Gastrocnemius medialis (tissue), 4 donors: ENCODE results near the gene GALNT5. TPM values are rescaled to one million over a fixed set of nuclear protein-coding genes. Genes with fewer than 3 reads are reported as not detected.

Experiments
- ATAC-seq, 2 donors: fragments of 150-250 bp; one replicate each; pipeline ENCODE4 v1.9.1; 2016
- DNase-seq, 2 donors: peaks; one replicate each; pipeline ENCODE4 v3.0.0-alpha.2; 2019
- H3K27ac ChIP-seq, 4 donors: fragments of 200-600 bp; sonication (generic); 1 replicate in 1 of 4; 2 replicates in 3 of 4; pipeline ENCODE4 v1.5.1; 2016 to 2018; ENCODE audit warnings: mild to moderate bottlenecking in 2 of 4, moderate library complexity in 1 of 4
- H3K27me3 ChIP-seq, 3 donors: fragments of 200-600 bp; sonication (generic) in 2 of 3; 1 replicate in 1 of 3; 2 replicates in 2 of 3; pipeline versions ENCODE4 v1.5.1 to v1.6.0; 2016 to 2019; ENCODE audit warnings: mild to moderate bottlenecking in 1 of 3, moderate library complexity in 1 of 3
- H3K36me3 ChIP-seq, 2 donors: fragments of 200-600 bp; sonication (generic) in 1 of 2; one replicate each; pipeline ENCODE4 v1.5.1; 2017 to 2018
- H3K4me1 ChIP-seq, 2 donors: fragments of 200-600 bp; sonication (generic) in 1 of 2; one replicate each; pipeline ENCODE4 v1.5.1; 2016 to 2017; ENCODE audit warnings: mild to moderate bottlenecking in 2 of 2
- H3K4me3 ChIP-seq, 4 donors: fragments of 200-600 bp; sonication (generic) in 3 of 4; 1 replicate in 1 of 4; 2 replicates in 3 of 4; pipeline ENCODE4 v1.5.1; 2016 to 2019; ENCODE audit warnings: mild to moderate bottlenecking in 2 of 4
- H3K9me3 ChIP-seq, 3 donors: fragments of 200-600 bp; sonication (generic) in 2 of 3; 1 replicate in 1 of 3; 2 replicates in 2 of 3; pipeline ENCODE4 v1.5.1; 2016 to 2019
- CTCF ChIP-seq, 5 experiments: fragments of 450-650 bp in 3 of 5; fragments of 200-600 bp in 2 of 5; sonication (generic) in 2 of 5; IDR thresholded peaks in 4 of 5; conservative IDR thresholded peaks in 1 of 5; 1 replicate in 4 of 5; 2 replicates in 1 of 5; pipeline ENCODE4 v1.5.1; 2016 to 2019; ENCODE audit warnings: antibody characterized with exemption in 5 of 5, mild to moderate bottlenecking in 3 of 5, moderate library complexity in 3 of 5
- POLR2A ChIP-seq, 2 donors: fragments of 450-650 bp; IDR thresholded peaks; one replicate each; pipeline ENCODE4 v1.6.1; 2017; ENCODE audit warnings: antibody characterized with exemption in 2 of 2, mild to moderate bottlenecking in 2 of 2, moderate library complexity in 2 of 2
- in situ Hi-C, 4 donors: fragments of 200-750 bp; cut with MboI; loops; one replicate each; pipeline versions ENCODE4 v1.15.0 to v1.8.0; 2017; ENCODE audit warnings: low sequenced_read_pairs in 4 of 4
- intact Hi-C: fragments of 100-400 bp; cut with DNase I; formaldehyde crosslinking; loops from one replicate; pipeline ENCODE4 v1.15.1; 2023; ENCODE audit warnings: low total_unique reads
- total RNA-seq, 4 donors: library from RNA; depleted of rRNA; stranded (reverse); fragments of >200 nt; gene quantifications; one replicate each; pipeline versions ENCODE4 v1.1.0 to v1.2.3, GENCODE V29; 2016

Gene GALNT5
- total RNA-seq, 4 donors from 2014 or later = 0.07 TPM; not detected in 3

- TF ChIP-seq CTCF (IDR thresholded peaks at IDR 0.05 in 4 of 5, conservative IDR thresholded peaks at IDR 0.05 in 1 of 5) (peak; percentile 18 to 82 (median 58)), POLR2A (IDR thresholded peaks at IDR 0.05) (no peak)
- Histone ChIP-seq H3K36me3 (no peaks in the 10 kb centered on the region), H3K4me3 (no peak overlapping the region), H3K27me3 (no peaks in the 10 kb centered on the region), H3K27ac (no peak overlapping the region), H3K9me3 (no peaks in the 10 kb centered on the region), H3K4me1 (no peaks in the 10 kb centered on the region)
- intact Hi-C loops = no loop called here
- peak; percentile 46 to 54 for DNase-seq
- in situ Hi-C loops = loop anchor here in 2 of 4 donors (25.0 kb wide), 1 partner anchor 684 kb away; no protein-coding TSS in a partner anchor
- peak; percentile 64 to 75 for ATAC-seq
Observed at GRCh38 chr2:157327621-157328500, 70.4 kb downstream of the GALNT5 start.

- Histone ChIP-seq H3K36me3 (no peaks in the 10 kb centered on the region), H3K4me3 (no peak overlapping the region), H3K27ac (no peak overlapping the region), H3K27me3 (no peaks in the 10 kb centered on the region), H3K9me3 (no peaks in the 10 kb centered on the region), H3K4me1 (no peaks in the 10 kb centered on the region)
- in situ Hi-C loops = loop anchor here in 2 of 4 donors (25.0 kb wide), 1 partner anchor 683 kb away; no protein-coding TSS in a partner anchor
- intact Hi-C loops = no loop called here
- ATAC-seq = no peak
- no peak for TF ChIP-seq CTCF (IDR thresholded peaks at IDR 0.05 in 4 of 5, conservative IDR thresholded peaks at IDR 0.05 in 1 of 5)
- TF ChIP-seq POLR2A (IDR thresholded peaks at IDR 0.05) = no peak
- no peak for DNase-seq
Observed at GRCh38 chr2:157329524-157329923, 72.0 kb downstream of the GALNT5 start.

GRCh38 chr2:157333304-157334047 is 76.0 kb downstream of the GALNT5 start:
- no peak for TF ChIP-seq CTCF (IDR thresholded peaks at IDR 0.05 in 4 of 5, conservative IDR thresholded peaks at IDR 0.05 in 1 of 5)
- TF ChIP-seq POLR2A (IDR thresholded peaks at IDR 0.05) = no peak
- no peaks in the 10 kb centered on the region for H3K36me3 ChIP-seq
- DNase-seq (no peak), ATAC-seq (no peak)
- in situ Hi-C loops = loop anchor here in 2 of 4 donors (25.0 kb wide), 1 partner anchor 679 kb away; no protein-coding TSS in a partner anchor
- intact Hi-C loops = no loop called here
- H3K9me3 ChIP-seq = no peaks in the 10 kb centered on the region
- H3K27ac ChIP-seq = no peak overlapping the region
- no peak overlapping the region for H3K4me3 ChIP-seq
- H3K4me1 ChIP-seq = no peaks in the 10 kb centered on the region
- no peaks in the 10 kb centered on the region for H3K27me3 ChIP-seq

- intact Hi-C loops (no loop called here), in situ Hi-C loops (loop anchor here in 2 of 4 donors (25.0 kb wide), 1 partner anchor 678 kb away; no protein-coding TSS in a partner anchor)
- ATAC-seq (no peak), DNase-seq (no peak)
- H3K27me3 ChIP-seq = no peaks in the 10 kb centered on the region
- no peaks in the 10 kb centered on the region for H3K36me3 ChIP-seq
- H3K9me3 ChIP-seq = no peaks in the 10 kb centered on the region
- no peak overlapping the region for H3K4me3 ChIP-seq
- TF ChIP-seq CTCF (IDR thresholded peaks at IDR 0.05 in 4 of 5, conservative IDR thresholded peaks at IDR 0.05 in 1 of 5) (no peak), POLR2A (IDR thresholded peaks at IDR 0.05) (no peak)
- H3K4me1 ChIP-seq = no peaks in the 10 kb centered on the region
- H3K27ac ChIP-seq = no peak overlapping the region
Observed at GRCh38 chr2:157334335-157334734, 76.8 kb downstream of the GALNT5 start.
